ENCODE data around the gene ATP6V0A1. TPM values are rescaled to one million over a fixed set of nuclear protein-coding genes. Genes with fewer than 3 reads are reported as not detected.
"Not testable (repeated sequence)": the region's sequence is repeated elsewhere in the genome, so short reads cannot be mapped to it uniquely, and the experiment has no call there.

The ATP6V0A1 gene
- total and polyA plus RNA-seq, 12 donors, result 42.9 to 126 (median 88.3) TPM

GRCh38 chr17:42453439-42453838, 5.2 kb upstream of the ATP6V0A1 start:
- intact Hi-C loops (cut with DNase I), result no loop called here
- Histone ChIP-seq H3K27ac (peak overlapping the region in 1 of 5 donors; percentile 10), H3K27me3 (no peaks in the 10 kb centered on the region), H3K4me1 (replicated peaks in 1 of 2) (peaks cover 6 to 19% of the 10 kb centered on the region in 2 donors), H3K9me3 (replicated peaks in 1 of 3) (no peaks in the 10 kb centered on the region), H3K4me3 (no peak overlapping the region), H3K36me3 (replicated peaks in 1 of 2) (no peaks in the 10 kb centered on the region)
- 58 to 85% (median 73%) methylated on average over 2 of the region's 2 CpGs for WGBS, 4 donors
- no peak for TF ChIP-seq POLR2A (IDR thresholded peaks at IDR 0.05)
- no peak for TF ChIP-seq CTCF (IDR thresholded peaks at IDR 0.05)
- DNase-seq, result no peak

GRCh38 chr17:42454987-42455386, 3.7 kb upstream of the ATP6V0A1 start:
- H3K36me3 ChIP-seq (replicated peaks in 1 of 2); DNase-seq; H3K4me3 ChIP-seq; H3K27ac ChIP-seq; H3K9me3 ChIP-seq (replicated peaks in 1 of 3); H3K27me3 ChIP-seq; intact Hi-C loops (cut with DNase I): not testable (repeated sequence)
- 82 to 87% (median 85%) methylated on average over 6 of the region's 6 CpGs for WGBS, 4 donors
- peaks cover 16 to 21% of the 10 kb centered on the region in 2 donors for H3K4me1 ChIP-seq (replicated peaks in 1 of 2)

GRCh38 chr17:42456223-42457106, 2.2 kb upstream of the ATP6V0A1 start:
- intact Hi-C loops (cut with DNase I), result no loop called here
- no peaks in the 10 kb centered on the region for H3K9me3 ChIP-seq (replicated peaks in 1 of 3)
- 38 to 44% (median 40%) methylated on average over 5 of the region's 5 CpGs for WGBS, 4 donors
- peak overlapping the region in 1 of 4 donors; percentile 12 for H3K4me3 ChIP-seq
- no peaks in the 10 kb centered on the region for H3K27me3 ChIP-seq
- peaks cover 24 to 36% of the 10 kb centered on the region in 2 donors for H3K4me1 ChIP-seq (replicated peaks in 1 of 2)
- TF ChIP-seq POLR2A (IDR thresholded peaks at IDR 0.05) (no peak), CTCF (IDR thresholded peaks at IDR 0.05) (no peak)
- DNase-seq, result peak in 1 of 7 donors; percentile 13
- H3K27ac ChIP-seq, result peak overlapping the region; percentile 31 to 98 (median 96)
- H3K36me3 ChIP-seq (replicated peaks in 1 of 2), result peaks cover 0 to 6% of the 10 kb centered on the region in 2 donors

- Histone ChIP-seq H3K9me3 (replicated peaks in 1 of 3) (no peaks in the 10 kb centered on the region), H3K27me3 (no peaks in the 10 kb centered on the region), H3K4me1 (replicated peaks in 1 of 2) (peaks cover 24 to 38% of the 10 kb centered on the region in 2 donors), H3K27ac (peak overlapping the region in 4 of 5 donors; percentile 37 to 98 (median 96)), H3K36me3 (replicated peaks in 1 of 2) (peaks cover 0 to 13% of the 10 kb centered on the region in 2 donors), H3K4me3 (no peak overlapping the region)
- 39 to 50% (median 43%) methylated on average over 6 of the region's 6 CpGs for WGBS, 4 donors
- DNase-seq, result no peak
- peak in 1 of 2 donors; percentile 14 for TF ChIP-seq POLR2A (IDR thresholded peaks at IDR 0.05)
- TF ChIP-seq CTCF (IDR thresholded peaks at IDR 0.05), result no peak
- intact Hi-C loops (cut with DNase I), result no loop called here
Measured at GRCh38 chr17:42457107-42457792, 1.4 kb upstream of the ATP6V0A1 start.
